GM18520 (cell line): ENCODE results near the gene CAMTA1.

Experiments used
- ATAC-seq: cut with Tn5 transposase; IDR thresholded peaks from one replicate; pipeline ENCODE4 v1.9.1; 2021; ENCODE audit not compliant: unreplicated experiment

The CAMTA1 gene

GRCh38 chr1:7555391-7556185 is 770.3 kb downstream of the CAMTA1 start:
- ATAC-seq: no peak

GRCh38 chr1:7557301-7557891 is 772.1 kb downstream of the CAMTA1 start:
- ATAC-seq: no peak

GRCh38 chr1:7558041-7558461 is 772.8 kb downstream of the CAMTA1 start:
- no peak for ATAC-seq

DNA sequence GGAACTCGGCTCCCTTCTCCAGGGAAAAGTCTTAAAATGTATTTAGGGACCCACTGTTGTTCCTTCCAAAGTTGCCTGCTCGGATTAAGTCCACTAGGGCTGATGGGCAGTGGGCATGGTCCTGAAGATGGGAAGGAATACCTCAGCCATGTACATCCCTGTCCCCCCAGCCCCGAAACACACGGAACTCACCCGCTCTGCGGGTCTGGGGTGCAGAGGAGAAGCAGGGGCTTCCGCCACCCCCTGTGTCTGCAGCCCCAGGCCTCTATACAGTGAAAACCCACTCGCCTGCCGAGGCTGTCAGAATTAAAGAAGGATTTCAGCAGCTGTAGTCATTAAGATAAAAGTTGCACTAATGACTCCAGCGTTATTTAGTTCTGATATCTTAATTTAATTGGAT is 773.2 kb downstream of the CAMTA1 start:
- no peak for ATAC-seq

DNA sequence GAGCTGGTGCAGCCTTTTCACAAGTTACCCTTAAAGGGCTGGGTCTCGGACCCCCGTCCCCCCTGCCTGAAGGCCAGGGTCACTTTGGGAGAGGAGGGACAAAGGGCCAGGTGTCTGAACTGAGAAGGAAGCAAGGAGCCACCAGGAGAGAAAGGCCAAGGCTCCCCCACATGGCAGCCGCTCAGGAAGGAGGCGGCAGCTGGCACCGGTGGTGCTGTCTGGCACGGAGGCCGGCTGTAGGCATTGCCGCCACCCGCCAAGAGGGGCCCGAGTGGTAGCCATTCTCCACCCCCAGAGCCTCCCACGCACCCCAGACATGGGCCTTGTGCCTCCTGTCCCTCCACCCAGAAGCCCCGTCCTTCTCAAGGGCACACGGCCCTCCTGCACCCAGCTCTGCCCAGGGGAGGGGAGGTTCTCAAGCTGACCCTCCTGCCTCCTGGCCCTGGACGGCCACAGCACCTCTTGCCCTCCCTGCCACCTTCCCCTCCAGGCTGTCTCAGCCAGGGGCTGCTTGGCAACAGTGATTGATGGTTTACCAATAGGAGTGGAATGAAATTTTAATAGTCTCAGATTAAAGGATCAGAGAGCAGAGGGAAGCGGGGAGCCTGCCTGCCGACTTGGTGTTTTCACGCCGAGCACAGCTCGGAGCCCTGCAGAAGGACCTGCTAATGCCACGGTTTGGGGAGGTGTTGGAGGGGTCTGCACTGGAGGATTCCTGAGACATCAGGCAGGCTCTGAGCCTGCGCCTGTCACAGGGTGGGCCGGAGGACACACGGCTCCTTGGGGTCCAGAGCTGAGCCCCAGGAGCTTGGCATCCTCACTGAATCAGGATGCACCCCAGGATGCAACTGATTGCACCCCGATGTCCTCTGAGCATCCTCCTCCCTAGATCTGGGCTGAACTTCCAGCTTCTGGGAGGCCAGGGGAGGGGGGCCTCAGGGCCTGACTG is 773.9 kb downstream of the CAMTA1 start:
- ATAC-seq: no peak

GRCh38 chr1:7560128-7560527 is 774.9 kb downstream of the CAMTA1 start:
- no peak for ATAC-seq

DNA sequence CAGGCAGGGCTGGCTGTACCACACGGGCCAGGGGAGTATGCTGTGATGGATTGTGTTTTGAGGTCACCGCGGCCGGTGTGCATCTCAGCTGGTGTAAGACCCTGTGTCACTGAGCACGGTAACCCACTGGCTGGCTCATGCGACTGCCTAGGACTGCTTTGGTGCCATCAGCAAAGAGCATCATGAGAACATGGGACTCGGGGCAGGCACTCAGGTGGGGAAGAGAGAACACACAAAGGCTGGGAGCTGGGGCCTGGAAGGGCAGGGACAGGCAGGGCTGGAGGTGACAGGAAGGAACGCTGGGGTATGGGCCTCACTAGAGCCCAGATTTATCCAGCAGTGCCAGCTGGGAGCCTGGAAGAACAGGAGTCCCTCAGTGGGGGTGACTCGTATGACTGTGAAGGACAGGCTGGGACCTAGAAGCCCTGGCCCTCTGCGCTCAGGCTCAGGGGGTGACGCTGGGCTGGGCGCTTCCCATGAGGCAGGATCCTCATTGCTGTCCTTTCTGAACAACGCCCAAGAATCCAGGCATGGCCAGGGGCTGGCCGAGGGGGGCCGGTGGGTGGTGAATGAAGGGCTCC is 775.4 kb downstream of the CAMTA1 start:
- ATAC-seq: no peak

GRCh38 chr1:7561331-7561921 is 776.2 kb downstream of the CAMTA1 start:
- no peak for ATAC-seq

DNA sequence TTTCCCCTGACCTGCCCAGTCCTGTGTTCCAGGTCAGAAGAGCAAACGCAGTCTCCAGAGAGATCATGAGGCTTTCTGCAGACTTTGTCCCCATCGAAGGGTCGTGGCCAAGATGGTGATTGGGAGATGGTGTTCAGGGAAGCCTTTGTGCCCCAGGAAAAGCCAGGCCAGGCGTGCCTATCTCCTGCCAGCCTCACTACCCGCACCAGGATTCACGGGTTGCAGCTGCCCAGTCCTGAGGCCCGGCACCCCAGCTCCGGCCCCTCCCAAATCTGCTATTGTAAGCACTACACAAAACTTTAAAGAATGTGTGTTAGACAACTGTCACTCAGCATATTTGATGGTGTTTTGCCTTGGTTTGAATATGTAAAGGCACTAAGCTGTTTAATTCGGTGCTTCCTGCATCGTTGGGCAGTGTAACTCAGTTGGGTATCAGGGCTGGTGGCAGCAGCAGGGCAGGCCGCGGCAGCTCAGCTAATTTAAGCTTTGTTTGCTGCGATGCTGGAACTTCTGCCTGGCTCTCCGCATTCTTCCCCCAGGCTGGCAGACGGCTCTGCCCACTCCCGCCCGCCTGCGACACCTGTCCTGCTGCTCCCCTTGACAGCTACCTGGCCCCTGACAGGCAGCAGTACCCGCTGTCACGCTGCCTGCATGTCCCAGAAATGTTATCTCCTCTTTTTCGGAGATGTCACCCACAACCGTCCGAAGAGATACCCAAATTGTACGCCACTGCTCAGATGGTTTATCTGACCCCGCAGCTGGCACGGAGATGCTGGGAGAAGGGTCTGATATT is 776.9 kb downstream of the CAMTA1 start:
- no peak for ATAC-seq

GRCh38 chr1:7562729-7563605 is 777.7 kb downstream of the CAMTA1 start:
- no peak for ATAC-seq

GRCh38 chr1:7564137-7564536 is 778.9 kb downstream of the CAMTA1 start:
- ATAC-seq: no peak

GRCh38 chr1:7565099-7565750 is 780.0 kb downstream of the CAMTA1 start:
- no peak for ATAC-seq

DNA sequence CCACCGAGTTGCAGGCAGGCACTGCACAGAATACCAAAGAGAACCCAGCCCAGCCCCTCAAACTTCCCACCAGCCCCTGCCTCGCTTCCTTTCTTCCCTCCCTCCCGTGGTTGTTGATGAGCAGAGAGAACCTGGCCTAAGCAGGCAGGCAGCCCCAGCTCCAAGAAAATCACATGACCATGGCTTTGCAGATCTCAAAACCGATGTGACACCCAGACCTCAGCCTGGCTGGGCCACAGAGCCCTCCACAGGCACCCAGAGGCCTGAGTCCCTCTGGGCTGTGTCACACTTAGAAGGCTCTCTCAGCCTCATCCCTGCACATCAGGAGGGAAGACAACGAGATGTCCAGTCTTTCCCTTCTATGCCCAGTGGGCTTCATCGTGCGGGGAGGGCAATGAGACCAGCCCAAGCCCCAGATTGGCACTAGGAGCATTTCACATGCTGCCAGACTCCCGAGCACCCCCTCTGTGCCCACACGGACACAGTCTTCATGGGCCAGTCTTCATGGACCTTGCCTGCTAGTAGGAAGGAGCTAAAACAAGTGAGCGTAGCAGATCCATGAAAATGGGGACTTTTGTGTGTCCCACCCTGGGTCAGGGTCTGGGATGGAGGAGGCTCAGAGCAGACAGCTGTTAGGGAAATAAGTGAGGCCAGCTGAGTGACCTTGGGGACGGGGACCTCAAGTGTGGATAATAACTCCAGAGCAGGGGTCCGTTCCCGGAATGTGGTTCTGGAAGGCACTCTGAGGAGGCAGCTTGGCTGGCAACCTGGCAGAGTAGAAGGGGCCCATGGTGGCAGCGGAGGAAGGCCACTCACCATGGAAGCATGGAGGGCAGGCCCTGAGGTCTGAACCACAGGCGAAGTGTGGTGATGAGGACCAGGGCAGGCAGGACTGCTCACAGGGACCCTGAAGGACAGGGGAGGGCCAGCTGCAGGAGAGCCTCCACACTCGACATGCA is 781.4 kb downstream of the CAMTA1 start:
- ATAC-seq: no peak

GRCh38 chr1:7567376-7567775 is 782.1 kb downstream of the CAMTA1 start:
- ATAC-seq: no peak

DNA sequence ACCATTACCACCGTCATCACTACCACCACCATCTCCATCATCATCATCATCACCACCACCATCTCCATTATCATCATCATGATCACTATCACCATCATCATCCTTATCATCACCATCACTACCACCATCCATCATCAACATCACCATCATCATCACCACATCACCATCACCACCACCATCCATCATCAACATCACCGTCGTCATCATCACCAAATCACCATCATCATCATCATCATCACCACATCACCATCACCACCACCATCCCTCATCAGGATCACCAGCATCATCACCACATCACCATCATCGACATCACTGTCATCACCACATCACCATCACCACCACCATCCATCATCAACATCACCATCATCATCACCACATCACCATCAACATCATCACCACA is 782.8 kb downstream of the CAMTA1 start:
- no peak for ATAC-seq

GRCh38 chr1:7568901-7569524 is 783.8 kb downstream of the CAMTA1 start:
- no peak for ATAC-seq

DNA sequence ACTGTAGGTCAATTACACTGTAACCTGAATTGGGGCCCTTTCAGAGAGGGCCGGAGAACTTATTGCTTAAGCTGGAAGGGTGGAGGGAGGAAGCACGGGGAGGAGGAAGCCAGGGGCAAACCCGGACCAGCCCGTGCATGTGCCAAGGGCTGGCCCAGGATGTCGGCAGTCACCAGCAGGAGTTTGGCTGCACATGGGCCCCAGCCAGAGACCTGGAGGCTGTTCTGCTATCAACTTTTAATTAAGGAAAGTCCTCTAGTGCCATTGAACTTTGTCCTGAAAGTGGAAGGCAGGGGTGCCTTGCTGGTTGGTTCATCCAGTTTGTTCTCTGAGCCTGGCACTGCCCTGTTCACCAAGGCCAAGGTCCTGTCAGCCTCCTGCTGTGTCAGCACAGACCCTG is 785.1 kb downstream of the CAMTA1 start:
- no peak for ATAC-seq
